Sigmoid colon (tissue), 4 donors: ENCODE measurements around the gene PSMB1.

ENCODE experiments used
- CTCF ChIP-seq, 4 experiments: fragments of 450-650 bp in 3 of 4; fragments of 200-600 bp in 1 of 4; IDR thresholded peaks; one replicate each; pipeline ENCODE4 v1.5.1; 2016 to 2019; ENCODE audit warnings: antibody characterized with exemption in 4 of 4, mild to moderate bottlenecking in 3 of 4, moderate library complexity in 2 of 4
- POLR2A ChIP-seq, 2 donors: fragments of 450-650 bp; IDR thresholded peaks; one replicate each; pipeline ENCODE4 v1.6.1; 2016; ENCODE audit warnings: antibody characterized with exemption in 2 of 2, mild to moderate bottlenecking in 2 of 2, moderate library complexity in 2 of 2
- POLR2AphosphoS5 ChIP-seq, 4 donors: sonication (generic); formaldehyde crosslinking; IDR thresholded peaks; one replicate each; pipeline ENCODE4 v1.6.1; 2017; ENCODE audit warnings: antibody characterized with exemption in 4 of 4

GRCh38 chr6:170487707-170488329 is 65.3 kb downstream of the PSMB1 start:
- TF ChIP-seq POLR2AphosphoS5 (IDR thresholded peaks at IDR 0.05), result no peak
- TF ChIP-seq POLR2A (IDR thresholded peaks at IDR 0.05), result no peak
- no peak for TF ChIP-seq CTCF (IDR thresholded peaks at IDR 0.05)
